GM21825 (cell line): ENCODE measurements around the gene ACR.

Source experiments
- ATAC-seq: cut with Tn5 transposase; IDR thresholded peaks from one replicate; pipeline ENCODE4 v1.9.1; 2021; ENCODE audit warnings: mild to moderate bottlenecking, moderate library complexity; ENCODE audit not compliant: unreplicated experiment

ACR gene

GRCh38 chr22:50737728-50738648 is at the start of gene ACR:
Gene ACR (plus strand): TSS chr22:50738204. CDS start chr22:50738236, 32 bp downstream.
- ATAC-seq: no peak

GRCh38 chr22:50688448-50688847 is 49.6 kb upstream of the ACR start:
- no peak for ATAC-seq

GRCh38 chr22:50691521-50691920 is 46.5 kb upstream of the ACR start:
- ATAC-seq: no peak

GRCh38 chr22:50693462-50693861 is 44.5 kb upstream of the ACR start:
- no peak for ATAC-seq

DNA sequence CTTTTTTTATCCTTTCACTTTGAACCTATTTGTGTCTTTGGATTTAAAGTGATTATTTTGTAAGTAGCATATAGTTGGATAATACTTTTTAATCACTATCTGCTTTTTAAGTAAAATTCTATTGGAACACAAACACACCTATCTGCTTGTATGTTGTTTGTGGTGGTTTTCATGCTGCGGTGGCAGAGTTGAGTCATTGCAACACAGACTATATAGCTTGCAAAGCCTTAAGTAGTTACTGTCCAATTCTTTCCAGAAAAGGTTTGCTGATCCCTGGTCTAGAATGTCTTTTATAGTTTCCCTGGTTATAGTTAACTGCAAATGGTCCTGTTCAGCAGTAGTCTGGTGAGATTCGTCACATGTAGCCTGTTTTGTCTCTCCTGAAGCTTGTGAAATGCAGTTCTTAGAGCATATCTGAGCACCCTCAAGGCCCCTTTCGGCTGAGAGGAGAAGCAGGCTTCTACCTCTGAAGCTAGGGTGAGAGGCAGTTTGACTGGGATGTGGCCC is 43.9 kb upstream of the ACR start:
- ATAC-seq: no peak

DNA sequence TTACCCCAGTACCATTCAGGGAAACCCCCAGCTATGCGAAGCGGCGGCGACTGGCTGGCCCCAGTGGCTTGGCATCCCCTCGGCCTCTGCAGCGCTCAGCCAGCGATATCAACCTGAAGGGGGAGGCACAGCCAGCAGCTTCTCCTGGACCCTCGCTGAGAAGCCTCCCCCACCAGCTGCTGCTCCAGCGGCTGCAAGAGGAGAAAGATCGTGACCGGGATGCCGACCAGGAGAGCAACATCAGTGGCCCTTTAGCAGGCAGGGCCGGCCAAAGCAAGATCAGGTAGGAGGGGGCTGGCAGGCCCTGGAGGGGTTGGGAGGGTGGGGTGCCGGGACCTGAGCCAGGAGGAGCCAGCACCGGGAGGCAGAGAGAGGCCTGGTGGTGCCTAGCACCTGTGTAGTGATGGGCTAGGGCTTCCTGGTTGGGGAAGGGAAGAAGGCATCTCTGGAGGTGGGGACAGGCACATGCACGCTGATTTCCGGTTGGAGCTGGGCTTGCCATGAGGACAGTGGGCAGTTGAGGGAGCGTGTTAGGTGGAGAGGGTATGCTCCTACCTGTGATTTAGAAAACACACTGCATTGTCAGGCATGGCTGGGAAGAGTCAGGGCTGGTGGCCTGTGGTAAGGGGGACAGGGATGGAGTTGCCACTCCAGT is 43.1 kb upstream of the ACR start:
- no peak for ATAC-seq

DNA sequence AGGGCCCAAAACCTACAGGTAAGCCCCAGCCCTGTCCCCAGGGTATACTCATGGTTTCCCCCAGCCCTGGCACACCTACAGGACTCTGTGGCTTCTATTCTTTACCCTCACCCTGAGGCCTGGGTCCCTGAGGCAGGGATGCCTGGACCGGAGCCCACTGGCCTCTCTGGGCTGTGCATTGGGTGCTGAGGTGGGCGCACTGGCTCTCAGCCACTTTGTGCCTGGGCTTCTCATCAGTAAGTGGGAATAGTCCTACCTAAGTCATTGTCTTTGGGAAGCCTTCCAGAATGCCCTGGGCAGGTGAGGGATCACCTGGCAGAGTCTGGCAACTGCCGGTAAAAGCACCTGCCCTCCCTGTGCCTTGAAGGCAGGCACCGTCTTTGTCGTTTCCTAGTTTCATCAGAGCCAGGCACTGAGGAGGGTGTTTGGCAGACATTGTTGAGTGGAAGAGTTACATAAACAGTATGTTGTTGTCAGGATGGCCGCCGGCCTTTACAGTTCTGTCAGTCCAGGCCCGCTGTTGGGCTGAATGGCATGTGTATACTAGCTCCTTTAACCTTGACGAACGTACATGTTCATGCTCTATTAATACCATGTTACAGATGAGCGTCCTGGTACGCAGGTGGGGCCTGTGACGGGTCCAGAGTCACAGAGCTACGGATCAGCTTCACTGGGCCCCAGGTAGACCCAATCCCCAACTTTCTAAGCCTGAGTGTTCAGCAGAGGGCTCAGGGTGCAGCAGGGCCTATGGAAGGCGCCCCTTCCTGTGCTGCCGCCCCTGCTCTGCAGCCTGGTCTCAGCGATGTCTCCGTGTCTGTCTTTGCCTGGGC is 42.4 kb upstream of the ACR start:
- no peak for ATAC-seq

DNA sequence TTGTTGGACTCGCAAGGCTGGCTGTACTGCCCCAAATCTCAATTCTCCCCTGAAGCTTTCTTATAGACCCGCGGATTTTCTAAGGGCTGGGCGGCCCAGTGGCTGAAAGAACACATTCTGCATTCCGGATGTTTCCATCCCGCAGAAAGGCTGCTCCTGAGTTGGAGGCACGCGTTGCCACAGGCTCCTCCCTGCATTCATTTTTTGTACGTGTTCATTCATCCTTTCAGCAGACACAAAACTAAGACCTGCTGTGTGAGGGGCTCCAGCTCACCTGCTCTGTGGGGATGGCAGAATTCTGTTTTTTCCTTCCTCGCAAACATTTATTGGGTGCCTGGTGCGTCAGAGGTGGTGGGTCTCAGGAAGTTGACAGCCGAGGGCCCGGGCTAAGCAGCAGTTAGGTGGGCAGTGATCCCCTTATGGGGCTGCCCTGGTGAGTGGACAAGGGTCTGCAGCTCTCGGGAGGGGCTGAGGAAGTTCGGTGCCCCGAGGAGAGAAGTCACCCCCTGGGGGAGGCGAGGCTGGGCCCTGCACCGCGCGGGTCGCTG is 41.7 kb upstream of the ACR start:
- no peak for ATAC-seq

DNA sequence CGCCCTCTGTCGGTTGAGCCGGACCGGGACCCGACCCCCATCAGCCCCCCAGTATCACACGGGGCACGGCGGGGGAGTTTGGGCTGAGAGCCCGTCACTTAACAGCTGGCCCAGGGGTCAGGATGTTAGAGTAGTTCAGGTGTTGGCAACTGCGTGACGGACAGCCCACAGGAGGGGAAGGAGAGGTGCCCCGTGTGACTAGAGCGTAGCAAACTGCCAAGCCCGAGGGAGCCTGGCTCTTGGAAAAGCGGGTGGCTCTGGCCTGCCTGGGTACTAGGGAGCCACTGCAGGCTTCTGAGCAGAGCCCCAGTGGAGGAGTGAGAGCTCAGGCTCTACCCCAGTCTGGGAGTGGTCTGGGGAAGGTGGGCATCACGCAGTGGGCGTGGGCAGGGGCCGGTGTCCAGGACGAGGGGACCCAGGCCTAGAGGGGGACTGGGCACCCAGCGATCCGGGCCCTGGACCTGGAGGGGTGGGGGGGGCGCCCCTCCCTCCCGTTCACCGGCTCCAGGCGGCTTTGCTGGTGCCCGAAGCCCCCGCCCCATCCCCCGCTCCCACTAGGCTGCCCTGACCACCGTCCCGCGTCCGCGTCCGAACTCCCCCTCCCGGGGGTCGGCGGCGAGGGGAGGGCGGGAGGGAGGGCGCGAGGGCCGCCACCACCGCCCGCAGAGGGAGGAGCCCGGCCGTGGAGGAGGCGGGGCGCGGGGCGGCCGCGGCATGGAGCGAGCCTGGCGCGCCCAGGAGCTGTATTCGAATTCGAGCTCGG is 41.0 kb upstream of the ACR start:
- no peak for ATAC-seq

- ATAC-seq: no peak
Observed at GRCh38 chr22:50697667-50698506, 40.1 kb upstream of the ACR start.

DNA sequence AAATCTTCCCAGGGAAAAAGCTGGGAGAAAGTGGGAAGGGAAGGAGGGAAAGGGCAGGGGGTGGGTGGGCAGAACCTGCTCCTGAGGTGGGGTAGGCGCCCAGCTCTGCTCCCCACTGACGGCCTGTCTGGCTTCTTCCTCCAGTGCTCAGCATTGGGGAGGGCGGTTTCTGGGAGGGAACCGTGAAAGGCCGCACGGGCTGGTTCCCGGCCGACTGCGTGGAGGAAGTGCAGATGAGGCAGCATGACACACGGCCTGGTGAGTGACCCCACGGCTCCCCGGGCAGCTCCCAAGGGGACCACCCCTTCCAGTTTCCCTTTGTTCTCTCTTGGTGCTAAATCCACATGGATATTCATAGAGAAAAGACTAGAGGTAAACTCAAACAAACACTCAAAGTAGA is 39.5 kb upstream of the ACR start:
- no peak for ATAC-seq

DNA sequence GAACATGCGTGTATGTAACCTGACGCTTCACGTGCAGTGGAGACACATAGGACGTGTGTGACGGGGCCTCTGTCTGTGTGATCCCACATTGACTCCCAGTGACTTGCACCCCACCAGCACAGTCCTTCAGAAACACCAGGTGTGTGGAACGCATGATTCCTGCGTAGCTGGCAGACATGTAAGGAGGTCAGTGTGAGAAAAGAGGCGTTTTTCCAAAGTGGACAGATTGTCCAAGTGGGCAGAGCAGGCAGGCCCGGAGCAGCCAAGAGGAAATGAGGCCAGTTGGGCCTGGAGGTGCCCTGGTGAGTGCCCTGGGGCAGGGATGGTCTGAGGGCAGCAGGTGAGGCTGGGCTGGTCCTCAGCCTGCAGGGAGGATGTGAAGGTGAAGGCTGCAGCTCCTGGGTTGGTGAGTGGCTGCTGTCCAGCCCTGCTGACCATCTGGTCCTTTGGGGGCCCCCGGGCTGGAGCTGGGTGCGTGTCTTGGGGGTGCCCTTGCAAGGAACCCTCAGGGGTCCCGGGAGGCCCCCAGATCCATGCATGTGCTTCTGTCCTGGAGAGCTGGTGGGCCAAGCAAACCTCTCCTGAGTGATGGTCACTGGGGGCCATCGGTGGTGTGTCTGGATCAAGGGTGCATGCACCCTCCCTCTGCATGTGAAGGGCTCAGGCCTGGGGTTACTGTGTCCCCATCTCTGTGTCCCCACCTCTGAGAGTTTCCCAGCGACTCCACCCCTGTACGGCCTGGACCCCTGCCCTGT is 38.8 kb upstream of the ACR start:
- no peak for ATAC-seq

- ATAC-seq: no peak
Observed at GRCh38 chr22:50699756-50700386, 38.1 kb upstream of the ACR start.

GRCh38 chr22:50700387-50701075 is 37.5 kb upstream of the ACR start:
- no peak for ATAC-seq

DNA sequence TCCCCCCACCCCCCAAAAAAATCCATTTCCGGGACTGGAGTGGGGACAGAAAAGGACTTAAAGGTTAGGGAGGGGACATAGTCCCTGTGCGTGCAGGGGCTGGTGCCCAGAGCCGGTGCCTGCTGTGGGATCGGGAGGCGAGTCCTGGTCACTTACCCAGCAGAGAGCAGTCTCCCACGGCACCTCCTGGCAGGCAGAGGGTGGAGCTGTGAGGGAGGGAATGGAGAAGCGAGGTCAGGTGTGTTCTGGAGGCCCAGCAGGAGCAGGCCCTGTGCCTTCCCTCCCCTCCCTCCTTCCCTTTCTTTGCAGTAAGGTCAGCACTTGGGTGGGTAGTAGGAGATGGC is 37.0 kb upstream of the ACR start:
- ATAC-seq: no peak

DNA sequence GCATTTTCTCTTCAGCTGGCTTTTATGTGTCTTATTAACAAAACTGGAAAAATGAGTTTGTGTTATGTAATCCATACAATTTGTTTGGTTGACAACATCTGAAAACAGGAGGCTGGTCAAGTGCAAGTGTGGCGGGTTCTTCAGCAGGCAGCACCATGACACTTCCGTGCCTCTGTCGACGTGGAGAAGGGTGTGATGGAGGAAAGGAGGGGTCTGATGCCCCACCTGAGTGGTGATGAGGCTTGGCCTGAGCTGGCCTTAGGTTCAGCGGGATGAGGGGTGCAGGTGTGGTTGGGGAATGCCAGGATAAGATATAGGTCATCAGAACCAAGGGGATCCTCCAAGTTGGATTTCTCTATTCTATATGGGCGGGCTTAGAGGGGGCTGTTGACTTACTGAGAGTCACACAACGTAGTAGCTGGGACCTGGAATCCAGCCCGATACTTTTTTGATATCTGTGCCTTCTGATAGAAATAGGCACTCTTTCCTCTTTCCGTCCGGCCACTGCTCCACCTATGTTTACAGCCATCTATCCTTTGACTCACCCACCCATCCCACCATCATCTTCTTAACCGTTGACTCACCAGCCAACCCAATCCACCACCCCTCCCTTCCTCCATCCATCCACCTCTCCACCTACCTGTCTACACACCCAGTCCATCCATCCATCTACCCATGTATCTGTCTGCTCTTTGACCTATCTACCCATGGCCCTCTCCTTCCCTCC is 36.4 kb upstream of the ACR start:
- no peak for ATAC-seq

DNA sequence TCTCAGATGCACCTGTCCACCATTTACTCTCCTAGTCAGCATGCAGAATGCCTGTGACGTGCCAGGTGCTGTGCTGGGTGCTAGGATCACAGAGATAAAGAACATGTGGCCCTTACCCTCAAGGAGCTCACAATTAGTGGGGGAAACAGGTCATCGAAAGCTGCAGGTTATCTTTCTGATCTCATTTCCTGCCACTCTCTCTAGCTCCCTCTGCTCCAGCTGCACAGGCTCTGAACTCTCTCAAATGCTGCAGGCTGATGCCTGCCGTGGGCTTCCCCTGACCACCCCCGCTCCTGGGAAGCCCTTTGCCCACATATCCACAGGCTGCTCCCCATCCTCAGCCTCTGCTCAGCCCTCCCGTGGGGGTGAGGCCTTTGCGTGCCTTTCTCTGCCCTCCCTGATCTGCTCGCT is 35.7 kb upstream of the ACR start:
- no peak for ATAC-seq
